Activated T-helper 17 cell treated with anti-CD3 and anti-CD28 coated beads, Interleukin-2, amount 50 U/mL, for 72 hours (primary cell): ENCODE measurements around the gene PPP2R3A. TPM values are rescaled to one million over a fixed set of nuclear protein-coding genes. Genes with fewer than 3 reads are reported as not detected.

Experiments used
- ATAC-seq: fragments of 150-1000 bp; cut with Tn5 transposase; replicated peaks from 2 replicates; pipeline ENCODE4 v1.10.0; 2021; ENCODE audit warnings: mild to moderate bottlenecking, moderate library complexity
- H3K27ac Mint-ChIP-seq: one replicate; pipeline ENCODE4 v1.8.0; 2022; ENCODE audit warnings: mixed read lengths
- H3K27me3 Mint-ChIP-seq: one replicate; pipeline ENCODE4 v1.8.0; 2022; ENCODE audit warnings: mixed read lengths
- H3K36me3 Mint-ChIP-seq: one replicate; pipeline ENCODE4 v1.8.0; 2022; ENCODE audit warnings: low read depth, mild to moderate bottlenecking, mixed read lengths
- H3K4me1 Mint-ChIP-seq: one replicate; pipeline ENCODE4 v1.8.0; 2022; ENCODE audit warnings: mixed read lengths
- H3K4me3 Mint-ChIP-seq: one replicate; pipeline ENCODE4 v1.8.0; 2022; ENCODE audit warnings: mild to moderate bottlenecking, mixed read lengths
- H3K9me3 Mint-ChIP-seq: one replicate; pipeline ENCODE4 v1.8.0; 2022; ENCODE audit warnings: mixed read lengths
- total RNA-seq, 2 donors: library from RNA; stranded (reverse); gene quantifications; one replicate each; pipeline ENCODE4 v1.2.3, GENCODE V29; 2022

PPP2R3A gene
- total RNA-seq, 2 donors from 2014 or later = 0.15 to 0.79 TPM

- no peak overlapping the region for H3K4me3 Mint-ChIP-seq
- H3K27me3 Mint-ChIP-seq = peaks cover 37% of the 10 kb centered on the region
- ATAC-seq = no peak
- no peak overlapping the region for H3K27ac Mint-ChIP-seq
- no peaks in the 10 kb centered on the region for H3K9me3 Mint-ChIP-seq
- no peaks in the 10 kb centered on the region for H3K36me3 Mint-ChIP-seq
- H3K4me1 Mint-ChIP-seq = no peaks in the 10 kb centered on the region
These were observed 57.9 kb downstream of the PPP2R3A start for GRCh38 chr3:136023264-136023978.

GRCh38 chr3:136036306-136036705 is 70.8 kb downstream of the PPP2R3A start:
- Mint-ChIP-seq H3K4me1 (no peaks in the 10 kb centered on the region), H3K9me3 (peaks cover 10% of the 10 kb centered on the region), H3K4me3 (no peak overlapping the region), H3K27ac (no peak overlapping the region), H3K27me3 (peaks cover 35% of the 10 kb centered on the region), H3K36me3 (no peaks in the 10 kb centered on the region)
- ATAC-seq = no peak

- Mint-ChIP-seq H3K4me3 (no peak overlapping the region), H3K27me3 (peaks cover 35% of the 10 kb centered on the region), H3K9me3 (no peaks in the 10 kb centered on the region), H3K27ac (no peak overlapping the region), H3K4me1 (no peaks in the 10 kb centered on the region), H3K36me3 (no peaks in the 10 kb centered on the region)
- no peak for ATAC-seq
These were observed 73.1 kb downstream of the PPP2R3A start for GRCh38 chr3:136038668-136039067.

- Mint-ChIP-seq H3K27me3 (peaks cover 19% of the 10 kb centered on the region), H3K9me3 (no peaks in the 10 kb centered on the region), H3K36me3 (no peaks in the 10 kb centered on the region), H3K4me1 (no peaks in the 10 kb centered on the region), H3K27ac (no peak overlapping the region), H3K4me3 (no peak overlapping the region)
- ATAC-seq = no peak
These were observed 77.2 kb downstream of the PPP2R3A start for GRCh38 chr3:136042608-136043221.

GRCh38 chr3:136044980-136045745 is 79.6 kb downstream of the PPP2R3A start:
- Mint-ChIP-seq H3K36me3 (no peaks in the 10 kb centered on the region), H3K9me3 (no peaks in the 10 kb centered on the region), H3K27me3 (peaks cover 9% of the 10 kb centered on the region), H3K4me3 (no peak overlapping the region), H3K27ac (no peak overlapping the region), H3K4me1 (no peaks in the 10 kb centered on the region)
- no peak for ATAC-seq

GRCh38 chr3:136048068-136048467 is 82.5 kb downstream of the PPP2R3A start:
- no peak overlapping the region for H3K4me3 Mint-ChIP-seq
- H3K4me1 Mint-ChIP-seq = no peaks in the 10 kb centered on the region

GRCh38 chr3:136050250-136050649 is 84.7 kb downstream of the PPP2R3A start:
- H3K9me3 Mint-ChIP-seq = no peaks in the 10 kb centered on the region
- peaks cover 17% of the 10 kb centered on the region for H3K27me3 Mint-ChIP-seq
- H3K4me3 Mint-ChIP-seq = no peak overlapping the region

More at GRCh38 chr3:136048068-136048467, 82.5 kb downstream of the PPP2R3A start:
- Mint-ChIP-seq H3K36me3 (no peaks in the 10 kb centered on the region), H3K27me3 (peaks cover 12% of the 10 kb centered on the region), H3K9me3 (no peaks in the 10 kb centered on the region), H3K27ac (no peak overlapping the region)
- no peak for ATAC-seq

GRCh38 chr3:136055491-136055890 is 90.0 kb downstream of the PPP2R3A start:
- no peaks in the 10 kb centered on the region for H3K36me3 Mint-ChIP-seq
- H3K27me3 Mint-ChIP-seq = peaks cover 31% of the 10 kb centered on the region
- ATAC-seq = no peak
- no peaks in the 10 kb centered on the region for H3K4me1 Mint-ChIP-seq
- H3K9me3 Mint-ChIP-seq = no peaks in the 10 kb centered on the region
- no peak overlapping the region for H3K4me3 Mint-ChIP-seq
- no peak overlapping the region for H3K27ac Mint-ChIP-seq

More at GRCh38 chr3:136050250-136050649, 84.7 kb downstream of the PPP2R3A start:
- ATAC-seq = no peak
- Mint-ChIP-seq H3K27ac (no peak overlapping the region), H3K4me1 (no peaks in the 10 kb centered on the region), H3K36me3 (no peaks in the 10 kb centered on the region)

- no peaks in the 10 kb centered on the region for H3K27me3 Mint-ChIP-seq
- no peak overlapping the region for H3K27ac Mint-ChIP-seq
- H3K4me3 Mint-ChIP-seq = no peak overlapping the region
- H3K36me3 Mint-ChIP-seq = no peaks in the 10 kb centered on the region
- H3K4me1 Mint-ChIP-seq = no peaks in the 10 kb centered on the region
- ATAC-seq = no peak
- no peaks in the 10 kb centered on the region for H3K9me3 Mint-ChIP-seq
These were observed 101.7 kb downstream of the PPP2R3A start for GRCh38 chr3:136067211-136067610.

- H3K27me3 Mint-ChIP-seq = no peaks in the 10 kb centered on the region
- H3K4me1 Mint-ChIP-seq = no peaks in the 10 kb centered on the region
- H3K4me3 Mint-ChIP-seq = no peak overlapping the region
- no peaks in the 10 kb centered on the region for H3K36me3 Mint-ChIP-seq
- ATAC-seq = no peak
- no peaks in the 10 kb centered on the region for H3K9me3 Mint-ChIP-seq
- H3K27ac Mint-ChIP-seq = no peak overlapping the region
These were observed 103.2 kb downstream of the PPP2R3A start for GRCh38 chr3:136068708-136069107.

- no peaks in the 10 kb centered on the region for H3K36me3 Mint-ChIP-seq
- ATAC-seq = no peak
- no peak overlapping the region for H3K4me3 Mint-ChIP-seq
- H3K4me1 Mint-ChIP-seq = no peaks in the 10 kb centered on the region
- no peaks in the 10 kb centered on the region for H3K27me3 Mint-ChIP-seq
- no peaks in the 10 kb centered on the region for H3K9me3 Mint-ChIP-seq
- no peak overlapping the region for H3K27ac Mint-ChIP-seq
These were observed 104.4 kb downstream of the PPP2R3A start for GRCh38 chr3:136069933-136070332.

- no peaks in the 10 kb centered on the region for H3K9me3 Mint-ChIP-seq
- H3K4me1 Mint-ChIP-seq = peaks cover 2% of the 10 kb centered on the region
- no peak for ATAC-seq
- no peak overlapping the region for H3K4me3 Mint-ChIP-seq
- no peaks in the 10 kb centered on the region for H3K27me3 Mint-ChIP-seq
- H3K27ac Mint-ChIP-seq = no peak overlapping the region
- no peaks in the 10 kb centered on the region for H3K36me3 Mint-ChIP-seq
These were observed 104.8 kb downstream of the PPP2R3A start for GRCh38 chr3:136070334-136070733.

GRCh38 chr3:136070953-136071949 is 105.7 kb downstream of the PPP2R3A start:
- H3K9me3 Mint-ChIP-seq = no peaks in the 10 kb centered on the region
- H3K36me3 Mint-ChIP-seq = no peaks in the 10 kb centered on the region
- ATAC-seq = no peak
- no peaks in the 10 kb centered on the region for H3K27me3 Mint-ChIP-seq
- H3K4me3 Mint-ChIP-seq = no peak overlapping the region
- peaks cover 4% of the 10 kb centered on the region for H3K4me1 Mint-ChIP-seq
- no peak overlapping the region for H3K27ac Mint-ChIP-seq
